Measurements from ENCODE around the gene CAMK1G.

GRCh38 chr1:209618756-209619420 is 35.4 kb downstream of the CAMK1G start:
- TF ChIP-seq EZH2 (IDR thresholded peaks at IDR 0.05; ENCODE audit: borderline replicate concordance, low read depth, low read length, severe bottlenecking): no peak
- TF ChIP-seq, protein P1, sequence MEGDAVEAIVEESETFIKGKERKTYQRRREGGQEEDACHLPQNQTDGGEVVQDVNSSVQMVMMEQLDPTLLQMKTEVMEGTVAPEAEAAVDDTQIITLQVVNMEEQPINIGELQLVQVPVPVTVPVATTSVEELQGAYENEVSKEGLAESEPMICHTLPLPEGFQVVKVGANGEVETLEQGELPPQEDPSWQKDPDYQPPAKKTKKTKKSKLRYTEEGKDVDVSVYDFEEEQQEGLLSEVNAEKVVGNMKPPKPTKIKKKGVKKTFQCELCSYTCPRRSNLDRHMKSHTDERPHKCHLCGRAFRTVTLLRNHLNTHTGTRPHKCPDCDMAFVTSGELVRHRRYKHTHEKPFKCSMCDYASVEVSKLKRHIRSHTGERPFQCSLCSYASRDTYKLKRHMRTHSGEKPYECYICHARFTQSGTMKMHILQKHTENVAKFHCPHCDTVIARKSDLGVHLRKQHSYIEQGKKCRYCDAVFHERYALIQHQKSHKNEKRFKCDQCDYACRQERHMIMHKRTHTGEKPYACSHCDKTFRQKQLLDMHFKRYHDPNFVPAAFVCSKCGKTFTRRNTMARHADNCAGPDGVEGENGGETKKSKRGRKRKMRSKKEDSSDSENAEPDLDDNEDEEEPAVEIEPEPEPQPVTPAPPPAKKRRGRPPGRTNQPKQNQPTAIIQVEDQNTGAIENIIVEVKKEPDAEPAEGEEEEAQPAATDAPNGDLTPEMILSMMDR (IDR thresholded peaks at IDR 0.05; ENCODE audit: borderline replicate concordance, extremely low read depth, low read length, poor library complexity, severe bottlenecking): no peak

All from DND-41 (cell line).